ACC112 (cell line): ENCODE results near the gene PHACTR4.
"Not testable (repeated sequence)": the region's sequence is repeated elsewhere in the genome, so short reads cannot be mapped to it uniquely, and the experiment has no call there.

ENCODE experiments used
- H2AFZ ChIP-seq: fragments of 200-600 bp; sonication (generic); one replicate; pipeline ENCODE4 v1.6.0; 2017; ENCODE audit warnings: antibody characterized with exemption, low read length; ENCODE audit not compliant: unreplicated experiment
- H3K27ac ChIP-seq: fragments of 200-600 bp; sonication (generic); 2 replicates; pipeline ENCODE4 v1.5.1; 2014; ENCODE audit warnings: low read depth, mild to moderate bottlenecking, antibody characterized with exemption, low read length, moderate library complexity
- H3K27me3 ChIP-seq: fragments of 200-600 bp; sonication (generic); 2 replicates; pipeline ENCODE4 v1.6.1; 2014; ENCODE audit warnings: mild to moderate bottlenecking, antibody characterized with exemption, low read length, moderate library complexity, mixed read lengths; ENCODE audit not compliant: insufficient read depth
- H3K36me3 ChIP-seq: fragments of 200-600 bp; sonication (generic); 2 replicates; pipeline ENCODE4 v1.6.1; 2016; ENCODE audit warnings: mild to moderate bottlenecking, antibody characterized with exemption, low read length, moderate library complexity, mixed read lengths; ENCODE audit not compliant: insufficient read depth
- H3K4me1 ChIP-seq: fragments of 200-600 bp; sonication (generic); one replicate; pipeline ENCODE4 v1.6.1; 2016; ENCODE audit warnings: low read length, mixed read lengths; ENCODE audit not compliant: insufficient read depth, unreplicated experiment, control insufficient read depth
- H3K4me3 ChIP-seq: fragments of 200-600 bp; sonication (generic); 2 replicates; pipeline ENCODE4 v1.5.1; 2014; ENCODE audit warnings: mild to moderate bottlenecking, low read depth, low read length
- H3K79me2 ChIP-seq: fragments of 200-600 bp; sonication (generic); one replicate; pipeline ENCODE4 v1.6.0; 2016; ENCODE audit warnings: low read length; ENCODE audit not compliant: control insufficient read depth, unreplicated experiment, insufficient read depth

The PHACTR4 gene

GRCh38 chr1:28428990-28429520, 59.5 kb downstream of the PHACTR4 start:
- H3K36me3 ChIP-seq = no peaks in the 10 kb centered on the region
- no peaks in the 10 kb centered on the region for H3K79me2 ChIP-seq
- H2AFZ ChIP-seq = no peak overlapping the region
- no peak overlapping the region for H3K4me3 ChIP-seq
- H3K27me3 ChIP-seq = no peaks in the 10 kb centered on the region
- H3K4me1 ChIP-seq = peaks cover 7% of the 10 kb centered on the region
- H3K27ac ChIP-seq = no peak overlapping the region

GRCh38 chr1:28436211-28436769, 66.8 kb downstream of the PHACTR4 start:
- peaks cover 31% of the 10 kb centered on the region for H3K79me2 ChIP-seq
- no peaks in the 10 kb centered on the region for H3K36me3 ChIP-seq
- no peaks in the 10 kb centered on the region for H3K27me3 ChIP-seq
- peaks cover 20% of the 10 kb centered on the region for H3K4me1 ChIP-seq
- H2AFZ ChIP-seq = no peak overlapping the region
- H3K27ac ChIP-seq = peak overlapping the region; percentile 95
- no peak overlapping the region for H3K4me3 ChIP-seq

DNA sequence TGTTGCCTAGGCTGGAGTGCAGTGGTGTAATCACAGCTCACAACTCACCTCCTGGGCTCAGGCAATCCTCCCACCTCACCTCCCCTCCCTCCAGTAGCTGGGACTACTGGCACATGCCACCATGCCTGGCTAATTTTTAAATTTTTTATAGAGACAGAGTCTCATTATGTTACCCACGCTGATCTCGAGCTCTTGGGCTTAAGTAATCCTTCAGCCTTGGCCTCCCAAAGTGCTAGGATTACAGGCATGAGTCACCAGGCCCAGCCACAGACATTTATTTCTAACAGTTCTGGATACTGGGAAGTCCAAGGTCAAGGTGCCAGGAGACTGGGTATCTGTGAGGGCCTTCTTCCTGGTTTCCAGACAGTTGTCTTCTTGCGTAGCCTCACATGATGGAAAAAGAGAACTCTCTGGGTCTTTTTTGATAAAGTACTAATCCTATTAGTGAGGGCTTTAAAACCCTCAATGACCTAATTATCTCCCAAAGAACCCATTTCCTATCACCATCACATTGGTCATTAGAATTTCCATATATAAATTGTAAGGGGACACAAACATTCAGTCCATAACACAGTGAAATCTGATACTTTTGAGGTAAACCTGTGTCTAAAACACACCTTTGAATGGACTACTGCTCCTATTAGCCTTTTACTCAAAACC, 67.9 kb downstream of the PHACTR4 start:
- Histone ChIP-seq H2AFZ (no peak overlapping the region), H3K79me2 (peaks cover 37% of the 10 kb centered on the region), H3K4me3 (peak overlapping the region; percentile 78), H3K36me3 (no peaks in the 10 kb centered on the region), H3K4me1 (peaks cover 26% of the 10 kb centered on the region), H3K27me3 (no peaks in the 10 kb centered on the region), H3K27ac (peak overlapping the region; percentile 95)

DNA sequence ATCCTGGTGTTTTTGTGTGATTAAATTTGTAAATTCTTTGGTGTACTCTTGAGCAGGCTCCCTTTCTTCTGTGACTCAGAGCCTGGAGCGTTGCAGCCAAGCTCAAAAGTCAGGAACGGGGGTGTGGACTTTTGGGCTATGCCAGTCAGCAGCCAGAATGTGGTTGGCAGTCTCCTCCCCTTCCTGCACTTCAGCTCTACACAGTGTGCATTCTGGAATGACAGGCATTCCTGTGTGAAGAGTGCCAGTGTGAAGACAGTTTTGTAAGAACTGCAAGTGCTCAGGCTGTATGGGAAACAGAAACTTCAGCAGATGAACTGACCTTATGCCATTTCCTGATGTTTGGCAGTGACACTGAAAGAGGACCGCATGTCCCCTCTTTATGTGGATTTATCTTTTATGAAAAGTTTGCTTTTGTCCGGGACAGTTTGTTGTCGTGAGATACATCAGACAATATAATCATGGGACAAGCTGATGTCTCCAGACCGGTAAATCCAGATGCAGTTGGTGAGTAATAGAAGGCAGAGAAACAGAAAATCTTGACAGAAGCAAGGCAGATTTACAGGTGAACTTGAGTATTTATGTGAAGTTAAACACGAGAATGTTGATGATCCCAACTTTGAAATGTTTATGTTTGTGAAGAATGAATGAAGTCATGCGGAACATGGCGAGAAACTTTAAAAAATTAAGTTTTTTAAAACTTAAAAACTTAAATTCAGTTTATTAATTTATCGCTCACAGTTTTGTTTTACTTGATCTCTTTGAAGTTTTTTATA, 68.6 kb downstream of the PHACTR4 start:
- Histone ChIP-seq H3K36me3 (no peaks in the 10 kb centered on the region), H2AFZ (no peak overlapping the region), H3K27me3 (no peaks in the 10 kb centered on the region), H3K79me2 (peaks cover 43% of the 10 kb centered on the region), H3K4me1 (peaks cover 26% of the 10 kb centered on the region), H3K4me3 (peak overlapping the region; percentile 78), H3K27ac (peak overlapping the region; percentile 95)

DNA sequence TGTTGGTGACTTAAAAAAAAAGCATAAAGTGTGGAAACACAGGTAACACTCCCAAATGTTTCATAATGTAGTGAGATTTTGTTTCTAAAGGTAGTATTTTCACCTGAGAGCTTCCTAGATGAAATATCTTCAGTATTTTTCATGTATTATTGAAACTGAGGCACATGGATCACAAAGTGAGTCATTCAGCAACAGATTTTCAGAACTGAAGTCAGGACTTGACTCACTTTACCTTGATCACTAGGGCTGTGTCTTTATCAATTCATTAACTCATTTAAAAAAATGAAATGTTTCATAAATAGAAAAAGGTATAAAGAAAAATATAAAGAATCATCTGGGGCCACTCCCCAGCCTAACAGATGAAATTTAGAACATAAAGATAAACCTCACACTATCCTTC, 69.8 kb downstream of the PHACTR4 start:
- peaks cover 53% of the 10 kb centered on the region for H3K79me2 ChIP-seq
- peak overlapping the region; percentile 78 for H3K4me3 ChIP-seq
- H3K27me3 ChIP-seq = no peaks in the 10 kb centered on the region

GRCh38 chr1:28441674-28442073, 72.1 kb downstream of the PHACTR4 start:
- Histone ChIP-seq H3K27ac (no peak overlapping the region), H3K79me2 (peaks cover 69% of the 10 kb centered on the region), H2AFZ (no peak overlapping the region), H3K4me3 (no peak overlapping the region), H3K36me3 (no peaks in the 10 kb centered on the region), H3K27me3 (no peaks in the 10 kb centered on the region), H3K4me1 (peaks cover 23% of the 10 kb centered on the region)

More for the DNA sequence above, 69.8 kb downstream of the PHACTR4 start:
- Histone ChIP-seq H3K36me3 (no peaks in the 10 kb centered on the region), H2AFZ (no peak overlapping the region), H3K27ac (peak overlapping the region; percentile 95), H3K4me1 (peaks cover 26% of the 10 kb centered on the region)

DNA sequence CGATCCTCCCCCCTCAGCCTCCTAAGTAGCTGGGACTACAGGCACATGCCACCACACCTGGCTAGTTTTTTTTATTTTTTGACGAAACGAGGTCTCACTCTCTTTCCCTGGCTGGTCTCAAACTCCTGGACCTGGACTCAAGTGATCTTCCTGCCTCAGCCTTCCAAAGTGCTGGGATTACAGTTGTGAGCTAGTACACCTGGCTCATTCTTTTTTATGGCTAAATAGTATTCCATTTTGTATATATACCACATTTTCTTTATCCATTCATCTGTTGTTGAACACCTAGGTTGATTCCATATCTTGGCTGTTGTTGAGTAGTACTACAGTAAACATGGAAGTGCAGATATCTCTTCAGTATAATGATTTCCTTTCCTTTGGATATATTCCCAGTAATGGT, 74.0 kb downstream of the PHACTR4 start:
- Histone ChIP-seq H3K79me2 (peaks cover 73% of the 10 kb centered on the region), H3K4me1 (peaks cover 12% of the 10 kb centered on the region), H2AFZ (no peak overlapping the region), H3K27me3 (no peaks in the 10 kb centered on the region), H3K27ac (peak overlapping the region; percentile 40), H3K4me3 (no peak overlapping the region), H3K36me3 (0 out of 2 replicates have a peak, but pooled peaks cover 3% of the 10 kb centered on the region)

- Histone ChIP-seq H2AFZ (no peak overlapping the region), H3K36me3 (0 out of 2 replicates have a peak, but pooled peaks cover 3% of the 10 kb centered on the region), H3K27me3 (no peaks in the 10 kb centered on the region), H3K4me3 (no peak overlapping the region), H3K27ac (no peak overlapping the region), H3K4me1 (peaks cover 14% of the 10 kb centered on the region), H3K79me2 (peaks cover 67% of the 10 kb centered on the region)
These were observed 78.1 kb downstream of the PHACTR4 start for GRCh38 chr1:28447679-28448078.

DNA sequence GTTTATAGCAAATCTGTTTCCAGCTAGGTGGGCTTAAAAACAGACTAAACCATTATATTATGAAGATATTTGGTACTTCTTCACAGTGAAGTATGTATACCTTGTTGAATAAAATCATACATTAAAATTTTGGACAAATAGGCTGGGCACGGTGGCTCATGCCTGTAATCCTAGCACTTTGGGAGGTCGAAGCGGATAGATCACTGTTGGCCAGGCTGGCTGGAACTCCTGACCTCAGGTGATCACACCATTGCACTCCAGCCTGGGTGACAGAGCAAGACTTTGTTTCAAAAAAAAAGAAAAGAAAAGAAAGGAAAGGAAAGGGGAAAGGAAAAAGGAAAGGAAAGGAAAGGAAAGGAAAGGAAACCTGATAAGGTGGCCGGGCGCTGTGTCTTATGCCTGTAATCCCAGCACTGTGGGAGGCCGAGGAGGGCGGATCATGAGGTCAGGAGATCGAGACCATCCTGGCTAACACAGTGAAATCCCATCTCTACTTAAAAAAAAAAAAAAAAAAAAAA, 78.6 kb downstream of the PHACTR4 start:
- H3K36me3 ChIP-seq, H3K27ac ChIP-seq, H2AFZ ChIP-seq: not testable (repeated sequence)

GRCh38 chr1:28449904-28450303, 80.4 kb downstream of the PHACTR4 start:
- H3K36me3 ChIP-seq = 0 out of 2 replicates have a peak, but pooled peaks cover 3% of the 10 kb centered on the region
- peaks cover 54% of the 10 kb centered on the region for H3K79me2 ChIP-seq
- no peaks in the 10 kb centered on the region for H3K27me3 ChIP-seq
- peak overlapping the region; percentile 44 for H3K27ac ChIP-seq
- H3K4me3 ChIP-seq = no peak overlapping the region
- peaks cover 14% of the 10 kb centered on the region for H3K4me1 ChIP-seq
- no peak overlapping the region for H2AFZ ChIP-seq

More for the DNA sequence above, 78.6 kb downstream of the PHACTR4 start:
- not testable (repeated sequence) for H3K27me3 ChIP-seq, H3K4me3 ChIP-seq
- Histone ChIP-seq H3K4me1 (peaks cover 14% of the 10 kb centered on the region), H3K79me2 (peaks cover 63% of the 10 kb centered on the region)
